Spleen (tissue), 11 donors: ENCODE data around the gene MPPED2. TPM values are rescaled to one million over a fixed set of nuclear protein-coding genes. Genes with fewer than 3 reads are reported as not detected.

Source experiments
- DNase-seq: peaks from one replicate; pipeline ENCODE4 v3.0.0-alpha.2; 2020
- H3K27ac ChIP-seq, 8 donors: fragments of 200-600 bp; sonication (generic) in 7 of 8; 1 replicate in 4 of 8; 2 replicates in 4 of 8; pipeline versions ENCODE4 v1.5.0 to v1.8.0; 2016 to 2021; ENCODE audit warnings: inconsistent platforms in 4 of 8, mild to moderate bottlenecking in 4 of 8, moderate library complexity in 1 of 8
- H3K27me3 ChIP-seq, 7 donors: fragments of 200-600 bp; sonication (generic) in 6 of 7; replicated peaks in 1 of 7; 1 replicate in 4 of 7; 2 replicates in 3 of 7; pipeline versions ENCODE4 v1.5.0 to v1.8.0; 2016 to 2021; ENCODE audit warnings: inconsistent platforms in 3 of 7, mild to moderate bottlenecking in 1 of 7
- H3K36me3 ChIP-seq, 6 donors: fragments of 200-600 bp; sonication (generic) in 5 of 6; 1 replicate in 4 of 6; 2 replicates in 2 of 6; pipeline versions ENCODE4 v1.5.0 to v1.8.0; 2016 to 2021; ENCODE audit warnings: inconsistent platforms in 2 of 6
- H3K4me1 ChIP-seq, 6 donors: fragments of 200-600 bp; sonication (generic) in 5 of 6; 1 replicate in 3 of 6; 2 replicates in 3 of 6; pipeline versions ENCODE4 v1.5.0 to v1.8.0; 2016 to 2021; ENCODE audit warnings: inconsistent platforms in 3 of 6
- H3K4me3 ChIP-seq, 8 donors: fragments of 200-600 bp; sonication (generic) in 7 of 8; 1 replicate in 4 of 8; 2 replicates in 4 of 8; pipeline versions ENCODE4 v1.5.0 to v1.8.0; 2016 to 2021; ENCODE audit warnings: inconsistent platforms in 4 of 8, mild to moderate bottlenecking in 4 of 8, moderate library complexity in 2 of 8
- H3K9me3 ChIP-seq, 8 donors: fragments of 200-600 bp; sonication (generic) in 7 of 8; 1 replicate in 4 of 8; 2 replicates in 4 of 8; pipeline versions ENCODE4 v1.5.0 to v1.8.0; 2016 to 2021; ENCODE audit warnings: inconsistent platforms in 4 of 8
- POLR2A ChIP-seq, 3 donors: fragments of 450-650 bp; IDR thresholded peaks; one replicate each; pipeline ENCODE4 v1.5.1; 2017; ENCODE audit warnings: antibody characterized with exemption in 3 of 3, mild to moderate bottlenecking in 1 of 3
- POLR2AphosphoS5 ChIP-seq, 3 donors: sonication (generic); formaldehyde crosslinking; IDR thresholded peaks; one replicate each; pipeline ENCODE4 v1.5.1; 2017; ENCODE audit warnings: antibody characterized with exemption in 3 of 3
- WGBS, 5 donors: extraction: QIAGEN DNeasy Blood & Tissue Kit in 3 of 5; methylation state at CpG; one replicate each; pipeline versions ENCODE4 v1.1.5 to v1.1.7; 2013 to 2018; 5-methylcytosine and 5-hydroxymethylcytosine counted together
- intact Hi-C: fragments of 100-400 bp; cut with DNase I; formaldehyde crosslinking; loops from one replicate; pipeline ENCODE4 v1.15.0; 2023; ENCODE audit warnings: low total_unique reads
- polyA plus RNA-seq, 3 donors: library from polyadenylated mRNA; stranded (reverse); fragments of 200-250 nt; gene quantifications; one replicate each; pipeline ENCODE4 v1.2.1, GENCODE V29; 2013
- total RNA-seq, 7 donors: library from RNA; depleted of rRNA in 3 of 7; stranded (reverse); fragments of >200 nt in 3 of 7; fragmentation: NEBNext Ultra II Directional in 4 of 7; extraction: Animal tissue kit (Norgen Biotek cat#: 25700) in 4 of 7; gene quantifications; one replicate each; pipeline versions ENCODE4 v1.1.0 to v1.2.1, GENCODE V29; 2016 to 2021
- TF ChIP-seq, protein P1 (sequence below), 11 experiments: fragments of 200-600 bp in 7 of 11; fragments of 450-650 bp in 4 of 11; sonication (generic) in 4 of 11; IDR thresholded peaks in 8 of 11; conservative IDR thresholded peaks in 3 of 11; 1 replicate in 7 of 11; 2 replicates in 4 of 11; pipeline versions ENCODE4 v1.4.0 to v1.8.0; 2016 to 2021; ENCODE audit warnings: antibody characterized with exemption in 11 of 11, inconsistent platforms in 4 of 11, mild to moderate bottlenecking in 1 of 11
- donor health status: healthy with polysubstance abuse.
- donor health status: DM: no; HTN: no; CAD: no; lungs with moderate emphysema.
- donor health status: DM: no; HTN: no; CAD: no.
- donor health status: Bipolar disorder and iron deficiency.
- donor health status: healthy.
- donor health status: DM: no; HTN: no; CAD: no.
- donor health status: DM: yes; HTN: yes; CAD: no.

MPPED2 gene
- total and polyA plus RNA-seq, 10 donors: 0.72 to 14.6 (median 5.2) TPM

DNA sequence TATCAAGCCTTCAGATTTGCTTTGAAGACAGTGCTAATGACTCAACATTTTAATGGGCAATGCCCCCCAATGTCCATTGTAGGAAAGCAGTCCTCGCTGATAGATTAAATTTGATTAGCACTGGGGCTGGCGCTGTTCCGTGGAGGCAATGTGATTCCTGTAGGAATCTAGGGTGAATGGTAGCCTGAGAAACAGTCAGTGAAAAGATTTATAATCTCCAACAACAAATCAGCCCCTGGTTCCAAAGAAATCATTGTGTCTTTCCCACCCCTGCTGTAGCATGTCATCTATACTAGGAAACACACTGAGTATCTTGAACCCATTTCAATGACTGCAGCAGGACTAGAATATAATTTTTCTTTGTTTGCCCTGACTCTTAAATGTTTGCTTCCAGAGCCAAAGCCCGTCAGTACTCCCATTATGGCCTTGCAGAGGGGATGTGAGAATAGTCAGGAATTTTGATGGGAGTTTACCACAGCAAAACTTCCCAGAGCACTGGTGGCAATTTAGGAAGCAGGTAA, 36.1 kb downstream of the MPPED2 start:
- Histone ChIP-seq H3K9me3 (no peaks in the 10 kb centered on the region), H3K27ac (no peak overlapping the region), H3K4me1 (no peaks in the 10 kb centered on the region), H3K4me3 (no peak overlapping the region), H3K27me3 (no peaks in the 10 kb centered on the region), H3K36me3 (no peaks in the 10 kb centered on the region)
- intact Hi-C loops: no loop called here
- WGBS, 5 donors: 75 to 93% (median 91%) methylated on average over 4 of the region's 4 CpGs
- no peak for DNase-seq
- no peak for TF ChIP-seq POLR2A (IDR thresholded peaks at IDR 0.05)
- TF ChIP-seq POLR2AphosphoS5 (IDR thresholded peaks at IDR 0.05): no peak
- TF ChIP-seq, protein P1, sequence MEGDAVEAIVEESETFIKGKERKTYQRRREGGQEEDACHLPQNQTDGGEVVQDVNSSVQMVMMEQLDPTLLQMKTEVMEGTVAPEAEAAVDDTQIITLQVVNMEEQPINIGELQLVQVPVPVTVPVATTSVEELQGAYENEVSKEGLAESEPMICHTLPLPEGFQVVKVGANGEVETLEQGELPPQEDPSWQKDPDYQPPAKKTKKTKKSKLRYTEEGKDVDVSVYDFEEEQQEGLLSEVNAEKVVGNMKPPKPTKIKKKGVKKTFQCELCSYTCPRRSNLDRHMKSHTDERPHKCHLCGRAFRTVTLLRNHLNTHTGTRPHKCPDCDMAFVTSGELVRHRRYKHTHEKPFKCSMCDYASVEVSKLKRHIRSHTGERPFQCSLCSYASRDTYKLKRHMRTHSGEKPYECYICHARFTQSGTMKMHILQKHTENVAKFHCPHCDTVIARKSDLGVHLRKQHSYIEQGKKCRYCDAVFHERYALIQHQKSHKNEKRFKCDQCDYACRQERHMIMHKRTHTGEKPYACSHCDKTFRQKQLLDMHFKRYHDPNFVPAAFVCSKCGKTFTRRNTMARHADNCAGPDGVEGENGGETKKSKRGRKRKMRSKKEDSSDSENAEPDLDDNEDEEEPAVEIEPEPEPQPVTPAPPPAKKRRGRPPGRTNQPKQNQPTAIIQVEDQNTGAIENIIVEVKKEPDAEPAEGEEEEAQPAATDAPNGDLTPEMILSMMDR (IDR thresholded peaks at IDR 0.05 in 8 of 11, conservative IDR thresholded peaks at IDR 0.05 in 3 of 11): no peak

DNA sequence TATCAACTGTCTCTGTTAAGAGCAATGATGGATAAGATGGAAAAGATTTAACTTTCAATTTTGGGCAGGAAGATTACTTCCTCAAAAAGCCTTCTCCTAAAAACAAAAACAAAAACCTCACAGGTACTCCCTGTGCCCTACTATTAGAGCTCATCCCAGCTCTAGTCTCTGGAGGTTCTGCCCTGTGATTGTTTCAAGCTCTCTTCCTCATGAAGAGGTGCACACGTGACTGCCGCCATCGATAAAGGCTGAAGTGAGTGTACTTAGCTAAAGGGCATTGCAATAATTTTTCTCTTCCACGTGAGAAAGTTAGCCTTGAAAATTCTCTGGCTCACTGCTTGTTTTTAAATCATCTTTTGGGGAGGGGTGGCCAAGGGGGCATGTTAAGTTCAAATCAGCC, 36.6 kb downstream of the MPPED2 start:
- WGBS, 5 donors: 58 to 71% (median 65%) methylated on average over 4 of the region's 4 CpGs
- no peak for DNase-seq
- Histone ChIP-seq H3K27ac (no peak overlapping the region), H3K27me3 (no peaks in the 10 kb centered on the region), H3K4me3 (no peak overlapping the region), H3K4me1 (no peaks in the 10 kb centered on the region), H3K36me3 (no peaks in the 10 kb centered on the region), H3K9me3 (no peaks in the 10 kb centered on the region)
- TF ChIP-seq POLR2AphosphoS5 (IDR thresholded peaks at IDR 0.05) (no peak), POLR2A (IDR thresholded peaks at IDR 0.05) (no peak)
- TF ChIP-seq, protein P1 (IDR thresholded peaks at IDR 0.05 in 8 of 11, conservative IDR thresholded peaks at IDR 0.05 in 3 of 11): no peak
- intact Hi-C loops: no loop called here

DNA sequence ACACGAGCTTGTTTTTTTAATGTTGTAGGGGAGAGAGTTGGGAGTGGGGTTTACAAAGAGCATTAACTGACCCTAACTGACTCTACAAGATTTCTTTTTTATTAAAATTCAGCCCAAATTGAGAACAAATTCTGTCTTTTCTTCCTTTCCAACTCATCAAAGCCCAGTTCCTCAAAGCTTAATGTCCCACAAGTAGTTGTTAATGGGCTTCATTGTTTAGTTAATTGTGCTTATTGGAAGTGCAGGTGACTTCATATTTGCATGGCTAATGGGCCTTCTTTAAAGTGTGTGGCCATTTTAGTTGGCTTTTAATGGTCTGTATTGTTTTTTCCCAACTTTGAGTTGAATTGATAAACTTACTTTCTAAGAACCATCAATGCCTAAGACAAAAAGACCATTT, 39.8 kb downstream of the MPPED2 start:
- no peaks in the 10 kb centered on the region for H3K9me3 ChIP-seq
- TF ChIP-seq, protein P1 (IDR thresholded peaks at IDR 0.05 in 8 of 11, conservative IDR thresholded peaks at IDR 0.05 in 3 of 11): no peak
- TF ChIP-seq POLR2AphosphoS5 (IDR thresholded peaks at IDR 0.05): no peak
- no peak for TF ChIP-seq POLR2A (IDR thresholded peaks at IDR 0.05)
- WGBS, 5 donors: 32 to 89% (median 51%) methylated on average over 1 of the region's 1 CpG
- H3K27ac ChIP-seq: no peak overlapping the region
- H3K4me3 ChIP-seq: no peak overlapping the region
- no peaks in the 10 kb centered on the region for H3K36me3 ChIP-seq
- intact Hi-C loops: no loop called here
- no peak for DNase-seq
- H3K4me1 ChIP-seq: no peaks in the 10 kb centered on the region
- no peaks in the 10 kb centered on the region for H3K27me3 ChIP-seq

DNA sequence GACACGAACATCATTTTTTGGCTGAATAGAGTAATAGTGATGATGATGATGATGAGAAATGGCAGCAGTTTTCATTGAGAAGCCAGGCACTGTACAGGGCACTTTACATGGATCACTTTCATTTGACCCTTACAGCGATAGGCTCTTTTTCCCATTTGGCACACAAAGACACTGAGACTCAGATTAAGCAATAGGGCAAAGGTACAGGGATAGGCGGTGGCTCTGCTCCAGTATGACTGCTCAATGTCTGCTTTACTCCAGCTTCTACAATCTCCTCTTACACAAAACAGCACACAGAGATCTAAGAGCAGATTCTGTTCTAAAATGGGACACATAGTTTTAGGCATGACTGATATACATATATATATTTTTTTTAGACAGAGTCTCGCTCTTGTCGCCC, 40.6 kb downstream of the MPPED2 start:
- H3K27me3 ChIP-seq: no peaks in the 10 kb centered on the region
- no peaks in the 10 kb centered on the region for H3K4me1 ChIP-seq
- intact Hi-C loops: no loop called here
- H3K27ac ChIP-seq: no peak overlapping the region
- no peaks in the 10 kb centered on the region for H3K36me3 ChIP-seq
- 89 to 99% (median 90%) methylated on average over 5 of the region's 5 CpGs for WGBS, 5 donors
- no peaks in the 10 kb centered on the region for H3K9me3 ChIP-seq
- no peak for DNase-seq
- TF ChIP-seq POLR2AphosphoS5 (IDR thresholded peaks at IDR 0.05): no peak
- TF ChIP-seq POLR2A (IDR thresholded peaks at IDR 0.05): no peak
- TF ChIP-seq, protein P1 (IDR thresholded peaks at IDR 0.05 in 8 of 11, conservative IDR thresholded peaks at IDR 0.05 in 3 of 11): no peak
- no peak overlapping the region for H3K4me3 ChIP-seq
